ENCODE results near the gene NPRL2.

GRCh38 chr3:50385754-50386153 lies 35.2 kb upstream of the NPRL2 start:
- TF ChIP-seq, protein P1, sequence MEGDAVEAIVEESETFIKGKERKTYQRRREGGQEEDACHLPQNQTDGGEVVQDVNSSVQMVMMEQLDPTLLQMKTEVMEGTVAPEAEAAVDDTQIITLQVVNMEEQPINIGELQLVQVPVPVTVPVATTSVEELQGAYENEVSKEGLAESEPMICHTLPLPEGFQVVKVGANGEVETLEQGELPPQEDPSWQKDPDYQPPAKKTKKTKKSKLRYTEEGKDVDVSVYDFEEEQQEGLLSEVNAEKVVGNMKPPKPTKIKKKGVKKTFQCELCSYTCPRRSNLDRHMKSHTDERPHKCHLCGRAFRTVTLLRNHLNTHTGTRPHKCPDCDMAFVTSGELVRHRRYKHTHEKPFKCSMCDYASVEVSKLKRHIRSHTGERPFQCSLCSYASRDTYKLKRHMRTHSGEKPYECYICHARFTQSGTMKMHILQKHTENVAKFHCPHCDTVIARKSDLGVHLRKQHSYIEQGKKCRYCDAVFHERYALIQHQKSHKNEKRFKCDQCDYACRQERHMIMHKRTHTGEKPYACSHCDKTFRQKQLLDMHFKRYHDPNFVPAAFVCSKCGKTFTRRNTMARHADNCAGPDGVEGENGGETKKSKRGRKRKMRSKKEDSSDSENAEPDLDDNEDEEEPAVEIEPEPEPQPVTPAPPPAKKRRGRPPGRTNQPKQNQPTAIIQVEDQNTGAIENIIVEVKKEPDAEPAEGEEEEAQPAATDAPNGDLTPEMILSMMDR (IDR thresholded peaks at IDR 0.05; ENCODE audit: low read length), result no peak
- no peak for TF ChIP-seq EZH2phosphoT487 (IDR thresholded peaks at IDR 0.05; ENCODE audit: low read length)

Measured in MM.1S (cell line).